HepG2 (cell line): ENCODE results near the gene MALRD1. TPM values are rescaled to one million over a fixed set of nuclear protein-coding genes. Genes with fewer than 3 reads are reported as not detected.
A peak's percentile ranks its signal among the peaks of the same experiment; 100 is the strongest.

ENCODE experiments used
- ATAC-seq: fragments of 200-7000 bp; cut with Tn5 transposase; 3 replicates; pipeline ENCODE4 v1.9.1; 2020; ENCODE audit warnings: mild to moderate bottlenecking, moderate library complexity
- Bru-seq: library from RNA; stranded (reverse); fragments of 400-500 nt; gene quantifications from one replicate; lab custom pipeline; 2021; lab: Mats Ljungman, UMichigan
- BruChase-seq, 2 experiments: library from RNA; stranded (reverse); fragments of 400-500 nt; gene quantifications; one replicate each; lab custom pipeline; 2021; lab: Mats Ljungman, UMichigan
- BruUV-seq: library from RNA; stranded (reverse); fragments of 400-500 nt; replicated peaks from 2 replicates; lab custom pipeline; 2021; lab: Mats Ljungman, UMichigan
- CTCF ChIA-PET: fragments of 300-600 bp; formaldehyde crosslinking; extraction: SDS; loops from one replicate; lab custom pipeline; 2021; ENCODE audit warnings: low total read pairs, inconsistent platforms, low intra/inter-chr PET ratio; lab: Yijun Ruan, JAX
- POLR2A ChIA-PET: fragments of 350-600 bp; sonication (Branson Sonifier 250); formaldehyde crosslinking; loops from one replicate; lab custom pipeline; 2020; ENCODE audit warnings: antibody characterized with exemption, inconsistent platforms; lab: Yijun Ruan, JAX
- DNase-seq: peaks from one replicate; pipeline ENCODE4 v3.0.0-alpha.2; 2015; ENCODE audit warnings: low spot score
- FAIRE-seq: peaks from 3 replicates; lab custom pipeline; 2011; peaks lifted over from hg19 to GRCh38; lab: Jason Lieb, UNC
- H2AFZ ChIP-seq: one replicate; pipeline ENCODE4 v1.6.1; 2011; ENCODE audit warnings: low read length, inconsistent platforms
- H3K27ac ChIP-seq: fragments of 300-600 bp; 3 replicates; pipeline ENCODE4 v1.8.0; 2011; ENCODE audit warnings: mixed run types, mild to moderate bottlenecking, mixed read lengths, low read length, inconsistent platforms; ENCODE audit not compliant: insufficient read depth; ENCODE audit errors: extremely low read length
- H3K27me3 ChIP-seq, 2 experiments: fragments of 200-600 bp in 1 of 2; 2 replicates in 1 of 2; 3 replicates in 1 of 2; pipeline versions ENCODE4 v1.6.0 to v1.8.0; 2011; ENCODE audit warnings: low read length in 2 of 2, mild to moderate bottlenecking in 2 of 2, moderate library complexity in 2 of 2, inconsistent platforms in 1 of 2; ENCODE audit not compliant: insufficient read depth in 2 of 2, control insufficient read depth in 1 of 2
- H3K36me3 ChIP-seq, 2 experiments: fragments of 200-600 bp in 1 of 2; replicated peaks in 1 of 2; 2 replicates in 1 of 2; 3 replicates in 1 of 2; pipeline versions ENCODE4 v1.5.1 to v1.8.0; 2011; ENCODE audit warnings: low read length in 2 of 2, inconsistent platforms in 1 of 2; ENCODE audit not compliant: insufficient read depth in 2 of 2, control insufficient read depth in 1 of 2
- H3K4me1 ChIP-seq: 2 replicates; pipeline ENCODE4 v1.5.1; 2012; ENCODE audit warnings: low read length, inconsistent platforms; ENCODE audit not compliant: insufficient read depth
- H3K4me2 ChIP-seq: 2 replicates; pipeline ENCODE4 v1.6.0; 2011; ENCODE audit warnings: low read depth, low read length, inconsistent platforms
- H3K4me3 ChIP-seq, 3 experiments: fragments of 200-600 bp in 1 of 3; sonication (generic), shearing (Covaris generic) in 1 of 3; replicated peaks in 1 of 3; 2 replicates each; pipeline ENCODE4 v1.5.1; 2011 to 2016; ENCODE audit warnings: low read length in 3 of 3, inconsistent platforms in 2 of 3, low read depth in 2 of 3, mild to moderate bottlenecking in 2 of 3, control low read depth in 1 of 3, mixed read lengths in 1 of 3; ENCODE audit not compliant: insufficient read depth in 1 of 3
- H3K79me2 ChIP-seq: one replicate; pipeline ENCODE4 v1.6.1; 2011; ENCODE audit warnings: low read length, inconsistent platforms; ENCODE audit not compliant: insufficient read depth
- H3K9ac ChIP-seq: 2 replicates; pipeline ENCODE4 v1.6.0; 2011; ENCODE audit warnings: mild to moderate bottlenecking, low read depth, low read length, inconsistent platforms; ENCODE audit not compliant: insufficient read depth
- H3K9me3 ChIP-seq: 2 replicates; pipeline ENCODE4 v1.5.1; 2012; ENCODE audit warnings: mild to moderate bottlenecking, low read length
- H4K20me1 ChIP-seq: 2 replicates; pipeline ENCODE4 v1.6.0; 2011; ENCODE audit warnings: inconsistent platforms, mild to moderate bottlenecking, low read length, moderate library complexity; ENCODE audit not compliant: insufficient read depth
- KDM3A ChIP-seq: IDR thresholded peaks from 2 replicates; pipeline ENCODE4 v1.6.1; 2018; ENCODE audit warnings: low read depth, missing compliant biosample characterization
- KLF16 ChIP-seq, 2 experiments: sonication (generic) in 1 of 2; formaldehyde crosslinking in 1 of 2; IDR thresholded peaks; 2 replicates each; pipeline versions ENCODE4 v1.6.1 to v1.8.0; 2016 to 2023; ENCODE audit warnings: missing genetic modification reagents in 2 of 2, missing compliant biosample characterization in 1 of 2
- MIXL1 ChIP-seq: IDR thresholded peaks from 2 replicates; pipeline ENCODE4 v1.6.1; 2016
- NKX3-1 ChIP-seq: sonication (generic); formaldehyde crosslinking; IDR thresholded peaks from 2 replicates; pipeline ENCODE4 v1.5.0; 2020; ENCODE audit warnings: missing genetic modification reagents
- SATB2 ChIP-seq: sonication (generic); formaldehyde crosslinking; IDR thresholded peaks from 2 replicates; pipeline ENCODE4 v1.5.0; 2020; ENCODE audit warnings: missing genetic modification reagents
- SMARCE1 ChIP-seq: fragments of 450-650 bp; IDR thresholded peaks from 2 replicates; pipeline ENCODE4 v1.6.1; 2017; ENCODE audit warnings: borderline replicate concordance
- SOX13 ChIP-seq, 3 experiments: fragments of 450-650 bp in 1 of 3; sonication (generic) in 1 of 3; formaldehyde crosslinking in 1 of 3; IDR thresholded peaks in 2 of 3; conservative IDR thresholded peaks in 1 of 3; 2 replicates each; pipeline versions ENCODE4 v1.5.0 to v1.6.1; 2016 to 2020; ENCODE audit warnings: antibody characterized with exemption in 1 of 3, mild to moderate bottlenecking in 1 of 3, missing compliant biosample characterization in 1 of 3, missing genetic modification reagents in 1 of 3, moderate library complexity in 1 of 3
- TCF7L2 ChIP-seq: IDR thresholded peaks from 2 replicates; pipeline ENCODE4 v1.6.1; 2011; ENCODE audit warnings: mild to moderate bottlenecking, low read depth, low read length, moderate library complexity
- ZKSCAN5 ChIP-seq: sonication (generic); formaldehyde crosslinking; IDR thresholded peaks from 2 replicates; pipeline ENCODE4 v1.5.1; 2020; ENCODE audit warnings: mild to moderate bottlenecking, missing genetic modification reagents
- ZNF468 ChIP-seq: sonication (generic); formaldehyde crosslinking; IDR thresholded peaks from 2 replicates; pipeline ENCODE4 v1.8.0; 2022; ENCODE audit warnings: mild to moderate bottlenecking, moderate library complexity, missing genetic modification reagents
- ZNF550 ChIP-seq: sonication (generic); formaldehyde crosslinking; IDR thresholded peaks from 2 replicates; pipeline ENCODE4 v1.4.0; 2020; ENCODE audit warnings: mild to moderate bottlenecking, missing genetic modification reagents, borderline replicate concordance
- WGBS: methylation state at CpG from one replicate; pipeline ENCODE4 v1.1.6; 2017; ENCODE audit warnings: low lambda C conversion rate; 5-methylcytosine and 5-hydroxymethylcytosine counted together
- in situ Hi-C: cut with HindIII; loops from 2 replicates; pipeline ENCODE4 v1.10.0; 2017; ENCODE audit warnings: low pct_unique_long_range_greater_than_20kb; ENCODE audit not compliant: extremely low pct_ligation_motif_present
- intact Hi-C: fragments of 100-400 bp; cut with micrococcal nuclease; formaldehyde crosslinking; loops from one replicate; pipeline ENCODE4 v1.10.0; 2022; ENCODE audit not compliant: unreplicated experiment
- long read RNA-seq, 2 experiments: library from RNA in 1 of 2; library from polyadenylated mRNA in 1 of 2; stranded (forward) in 1 of 2; unstranded in 1 of 2; transcript quantifications; one replicate each; pipeline ENCODE4 v2.0.0, GENCODE V29; 2019 to 2022
- polyA minus RNA-seq, 3 experiments: library from RNA; depleted of rRNA, polyadenylated mRNA; stranded (reverse); fragments of >200 nt; gene quantifications; 2 replicates each; pipeline ENCODE4 v1.2.3, GENCODE V29; 2011; ENCODE audit warnings: low replicate concordance in 1 of 3
- polyA plus RNA-seq, 8 experiments: library from polyadenylated mRNA; depleted of rRNA in 3 of 8; stranded (reverse) in 7 of 8; unstranded in 1 of 8; fragments of >200 nt; fragmentation: Illumina TruSeq in 4 of 8; extraction: Trizol in 4 of 8; gene quantifications; 2 replicates each; pipeline versions ENCODE4 v1.2.1 to v1.2.3, GENCODE V29; 2011 to 2016; ENCODE audit warnings: low read depth in 4 of 8, missing spikeins in 1 of 8, mixed read lengths in 1 of 8; ENCODE audit not compliant: insufficient read depth in 1 of 8
- total RNA-seq, 5 experiments: library from RNA; depleted of rRNA; stranded (reverse); fragments of >200 nt; fragmentation: Illumina TruSeq; extraction: Trizol; gene quantifications; 2 replicates each; pipeline ENCODE4 v1.2.3, GENCODE V29; 2016; ENCODE audit warnings: low read depth in 1 of 5
- TF ChIP-seq, protein P1 (sequence below): sonication (generic); formaldehyde crosslinking; IDR thresholded peaks from 2 replicates; pipeline ENCODE4 v1.4.0; 2020; ENCODE audit warnings: missing genetic modification reagents, borderline replicate concordance

MALRD1 gene
- total RNA-seq (2016; rRNA removed; fragmentation: Illumina TruSeq; extraction: Trizol) (5.0 and 15.4 TPM in 2 replicates), polyA plus RNA-seq (2011; rRNA removed) (5.7 TPM in 2 replicates), polyA minus RNA-seq (2011; rRNA and poly(A)+ RNA removed; ENCODE audit: low replicate concordance) (60.7 TPM in 1 of 2 replicates, not detected in the other), Bru-seq, nascent RNA (percentile 74 among the genes with signal in this experiment), BruChase-seq, experiment 1, labeled RNA remaining after a 6-hour chase (percentile 56 among the genes with signal in this experiment), BruChase-seq, experiment 2, labeled RNA remaining after a 2-hour chase (percentile 65 among the genes with signal in this experiment)
- 16.7 and 17.1 TPM in 2 replicates for total RNA-seq (2016; cell fraction: cytosol; rRNA removed; fragmentation: Illumina TruSeq; extraction: Trizol; ENCODE audit: low read depth)
- total RNA-seq (2016; cell fraction: insoluble cytoplasmic fraction; rRNA removed; fragmentation: Illumina TruSeq; extraction: Trizol), result 5.7 and 13.7 TPM in 2 replicates
- 10.5 and 11.1 TPM in 2 replicates for total RNA-seq (2016; cell fraction: membrane; rRNA removed; fragmentation: Illumina TruSeq; extraction: Trizol)
- total RNA-seq (2016; cell fraction: nucleus; rRNA removed; fragmentation: Illumina TruSeq; extraction: Trizol), result 48.1 and 55.9 TPM in 2 replicates
- 2.3 and 4.2 TPM in 2 replicates for polyA plus RNA-seq (2011; cell fraction: cytosol; rRNA removed)
- polyA plus RNA-seq (2011; cell fraction: nucleus; rRNA removed), result 12.3 and 14.2 TPM in 2 replicates
- 3.5 and 4.2 TPM in 2 replicates for polyA plus RNA-seq (2012)
- 0.53 and 0.57 TPM in 2 replicates for polyA plus RNA-seq (2016; cell fraction: cytosol; fragmentation: Illumina TruSeq; extraction: Trizol; ENCODE audit: low read depth)
- 2.0 and 2.1 TPM in 2 replicates for polyA plus RNA-seq (2016; cell fraction: insoluble cytoplasmic fraction; fragmentation: Illumina TruSeq; extraction: Trizol; ENCODE audit: low read depth)
- polyA plus RNA-seq (2016; cell fraction: membrane; fragmentation: Illumina TruSeq; extraction: Trizol; ENCODE audit: low read depth), result 1.3 and 1.4 TPM in 2 replicates
- polyA plus RNA-seq (2016; cell fraction: nucleus; fragmentation: Illumina TruSeq; extraction: Trizol; ENCODE audit: insufficient read depth, low read depth), result 3.5 and 10.0 TPM in 2 replicates
- 6.2 and 7.5 TPM in 2 replicates for polyA minus RNA-seq (2011; cell fraction: cytosol; rRNA and poly(A)+ RNA removed)
- polyA minus RNA-seq (2011; cell fraction: nucleus; rRNA and poly(A)+ RNA removed), result 214 and 242 TPM in 2 replicates
- long read RNA-seq, experiment 1, partial matches to known transcripts, result 0 of 1 reads
- long read RNA-seq, experiment 1, other reads (novel, unspliced or antisense), result 1 of 1 reads
- long read RNA-seq, experiment 2, result 0 reads

DNA sequence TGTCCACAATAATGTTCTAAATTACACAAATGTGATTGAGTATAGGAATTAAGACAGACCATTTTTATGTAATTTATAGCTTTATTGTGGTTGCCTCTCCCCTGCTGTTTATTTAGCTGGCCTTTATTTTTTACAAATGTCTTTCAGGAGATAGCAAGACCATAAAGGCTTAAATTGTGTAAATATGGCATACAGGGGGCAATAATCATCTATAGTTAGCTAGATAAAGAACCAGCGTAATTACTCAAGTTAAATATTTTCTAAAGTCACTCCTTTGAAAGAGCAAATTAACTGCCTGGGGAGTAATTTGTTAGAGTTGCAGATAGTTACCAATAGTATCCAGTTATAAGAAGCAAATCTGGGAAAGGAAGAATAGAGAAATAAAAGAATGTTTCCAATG is at the start of gene MALRD1:
MALRD1 (plus strand) TSS at position 313 of the 400 bp plus-strand sequence. CDS start 138 bp downstream, outside the sequence.
- H4K20me1 ChIP-seq, result no peaks in the 10 kb centered on the region
- in situ Hi-C loops, result no loop called here
- POLR2A ChIA-PET, result no interaction called here
- TF ChIP-seq MIXL1 (CRISPR knock-in tag) (no peak), KLF16 (CRISPR knock-in tag; IDR thresholded peaks at IDR 0.05) (no peak), TCF7L2 (no peak)
- 5% methylated on average over 1 of the region's 1 CpG for WGBS
- H3K4me3 ChIP-seq, result no peak within 1 kb of the TSS
- no peak within 1 kb of the TSS for H3K4me2 ChIP-seq
- CTCF ChIA-PET, result no interaction called here
- FAIRE-seq, result no peak
- H3K9ac ChIP-seq, result no peak within 1 kb of the TSS
- no peaks in the 10 kb centered on the region for H3K9me3 ChIP-seq
- H3K27me3 ChIP-seq, result no peaks in the 10 kb centered on the region
- intact Hi-C loops, result no loop called here
- no peak for ATAC-seq
- H3K79me2 ChIP-seq, result no peaks in the 10 kb centered on the region
- H3K36me3 ChIP-seq, result no peaks in the 10 kb centered on the region
- no peak within 1 kb of the TSS for H2AFZ ChIP-seq
- no peaks in the 10 kb centered on the region for H3K4me1 ChIP-seq
- no peak within 1 kb of the TSS for H3K27ac ChIP-seq
- DNase-seq, result no peak
- BruUV-seq, result no TSS peak

DNA sequence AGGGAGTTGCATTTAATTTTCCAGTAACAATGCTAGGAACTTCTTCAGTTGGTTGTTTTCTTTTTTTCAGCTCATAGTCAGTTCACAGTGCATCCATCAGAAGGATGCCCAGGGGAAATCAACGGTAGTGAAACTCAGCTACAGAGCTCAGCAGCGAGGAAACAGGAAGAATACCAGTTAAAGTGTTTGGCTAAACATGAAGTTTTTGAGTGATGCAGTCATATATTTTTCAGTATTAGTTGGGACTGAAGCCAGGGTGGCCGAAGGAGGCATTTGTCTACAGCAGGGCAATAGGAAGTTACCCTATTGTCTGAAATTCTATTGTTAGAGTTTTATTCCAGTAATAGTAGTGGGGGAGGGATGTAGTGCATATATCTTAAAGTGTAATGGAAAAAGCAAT is 45.3 kb upstream of the MALRD1 start:
- no TSS peak for BruUV-seq
- ChIA-PET CTCF (no interaction called here), POLR2A (no interaction called here)
- Histone ChIP-seq H3K4me2 (no peak overlapping the region), H4K20me1 (no peaks in the 10 kb centered on the region), H3K79me2 (no peaks in the 10 kb centered on the region), H3K9ac (no peak overlapping the region), H3K27ac (no peak overlapping the region), H3K9me3 (no peaks in the 10 kb centered on the region), H3K27me3 (no peaks in the 10 kb centered on the region), H2AFZ (no peak overlapping the region), H3K4me1 (no peaks in the 10 kb centered on the region), H3K4me3 (no peak overlapping the region), H3K36me3 (no peaks in the 10 kb centered on the region)
- ATAC-seq (no peak), FAIRE-seq (no peak), DNase-seq (no peak)
- TF ChIP-seq NKX3-1 (CRISPR knock-in tag), result no peak
- TF ChIP-seq, protein P1, sequence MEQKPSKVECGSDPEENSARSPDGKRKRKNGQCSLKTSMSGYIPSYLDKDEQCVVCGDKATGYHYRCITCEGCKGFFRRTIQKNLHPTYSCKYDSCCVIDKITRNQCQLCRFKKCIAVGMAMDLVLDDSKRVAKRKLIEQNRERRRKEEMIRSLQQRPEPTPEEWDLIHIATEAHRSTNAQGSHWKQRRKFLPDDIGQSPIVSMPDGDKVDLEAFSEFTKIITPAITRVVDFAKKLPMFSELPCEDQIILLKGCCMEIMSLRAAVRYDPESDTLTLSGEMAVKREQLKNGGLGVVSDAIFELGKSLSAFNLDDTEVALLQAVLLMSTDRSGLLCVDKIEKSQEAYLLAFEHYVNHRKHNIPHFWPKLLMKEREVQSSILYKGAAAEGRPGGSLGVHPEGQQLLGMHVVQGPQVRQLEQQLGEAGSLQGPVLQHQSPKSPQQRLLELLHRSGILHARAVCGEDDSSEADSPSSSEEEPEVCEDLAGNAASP (CRISPR knock-in tag), result no peak
- TF ChIP-seq ZNF468 (CRISPR knock-in tag), result no peak
- TF ChIP-seq KDM3A (CRISPR knock-in tag), result no peak
- TF ChIP-seq SATB2 (CRISPR knock-in tag), result no peak
- no peak for TF ChIP-seq ZKSCAN5 (CRISPR knock-in tag)
- TF ChIP-seq ZNF550 (CRISPR knock-in tag), result no peak
- TF ChIP-seq SMARCE1, result no peak
- no peak for TF ChIP-seq SOX13 (IDR thresholded peaks at IDR 0.05)
- TF ChIP-seq SOX13 (CRISPR knock-in tag; conservative IDR thresholded peaks at IDR 0.05 in 1 of 2, IDR thresholded peaks at IDR 0.05 in 1 of 2), result no peak
- in situ Hi-C loops (no loop called here), intact Hi-C loops (no loop called here)
- WGBS, result 3% methylated on average over 3 of the region's 3 CpGs
